ENCODE measurements around the gene PRTG.

DNA sequence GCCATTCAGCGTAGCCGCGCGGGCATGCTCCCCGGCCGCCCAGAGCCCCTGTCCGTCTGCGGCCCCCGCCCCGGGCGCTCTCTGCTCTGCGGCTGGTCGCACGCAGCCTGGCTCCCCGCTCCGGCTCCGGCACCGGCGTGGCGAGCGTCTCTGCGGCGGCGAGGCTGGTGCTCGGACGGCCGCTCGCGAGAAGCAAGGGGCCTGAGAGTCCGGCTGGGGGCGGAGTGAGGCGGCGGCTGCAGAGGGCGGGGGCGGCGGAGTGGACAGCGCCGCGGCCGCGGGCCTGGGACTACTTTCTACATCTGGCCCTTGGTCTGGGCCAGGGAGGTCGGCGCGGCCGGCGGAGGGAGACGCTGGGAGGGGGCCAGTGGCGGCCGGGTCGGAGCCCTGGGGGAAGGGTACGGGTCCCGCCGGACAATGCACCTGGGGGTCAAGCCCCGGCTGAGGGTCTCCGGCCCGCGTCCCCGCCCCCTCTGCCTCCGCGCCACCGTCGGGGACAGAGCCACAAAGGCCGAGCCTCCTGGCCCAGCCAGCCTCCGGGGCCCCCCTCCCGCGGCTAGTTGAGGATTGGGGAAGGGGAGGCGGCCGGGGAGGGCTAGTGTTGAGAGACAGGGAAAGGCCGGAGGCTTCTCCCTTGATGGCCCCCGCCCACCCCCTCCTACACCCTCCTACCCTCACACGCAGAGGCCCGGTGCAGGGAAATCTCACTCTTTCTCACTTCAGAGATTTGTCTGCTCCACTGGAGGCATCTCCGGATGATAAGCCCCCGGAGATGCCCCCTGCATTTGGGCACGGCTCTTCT lies at the start of gene PRTG:
- TF ChIP-seq, protein P1, sequence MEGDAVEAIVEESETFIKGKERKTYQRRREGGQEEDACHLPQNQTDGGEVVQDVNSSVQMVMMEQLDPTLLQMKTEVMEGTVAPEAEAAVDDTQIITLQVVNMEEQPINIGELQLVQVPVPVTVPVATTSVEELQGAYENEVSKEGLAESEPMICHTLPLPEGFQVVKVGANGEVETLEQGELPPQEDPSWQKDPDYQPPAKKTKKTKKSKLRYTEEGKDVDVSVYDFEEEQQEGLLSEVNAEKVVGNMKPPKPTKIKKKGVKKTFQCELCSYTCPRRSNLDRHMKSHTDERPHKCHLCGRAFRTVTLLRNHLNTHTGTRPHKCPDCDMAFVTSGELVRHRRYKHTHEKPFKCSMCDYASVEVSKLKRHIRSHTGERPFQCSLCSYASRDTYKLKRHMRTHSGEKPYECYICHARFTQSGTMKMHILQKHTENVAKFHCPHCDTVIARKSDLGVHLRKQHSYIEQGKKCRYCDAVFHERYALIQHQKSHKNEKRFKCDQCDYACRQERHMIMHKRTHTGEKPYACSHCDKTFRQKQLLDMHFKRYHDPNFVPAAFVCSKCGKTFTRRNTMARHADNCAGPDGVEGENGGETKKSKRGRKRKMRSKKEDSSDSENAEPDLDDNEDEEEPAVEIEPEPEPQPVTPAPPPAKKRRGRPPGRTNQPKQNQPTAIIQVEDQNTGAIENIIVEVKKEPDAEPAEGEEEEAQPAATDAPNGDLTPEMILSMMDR (IDR thresholded peaks at IDR 0.05) = no peak
- TF ChIP-seq EP300 (IDR thresholded peaks at IDR 0.05) (no peak), POLR2AphosphoS5 (IDR thresholded peaks at IDR 0.05) (no peak)
